HG03575 (cell line): Measurements from ENCODE around the gene TXNRD1.
"Not testable (repeated sequence)": the region's sequence is repeated elsewhere in the genome, so short reads cannot be mapped to it uniquely, and the experiment has no call there.

Source experiments
- ATAC-seq: cut with Tn5 transposase; IDR thresholded peaks from one replicate; pipeline ENCODE4 v1.9.1; 2021; ENCODE audit not compliant: unreplicated experiment, insufficient number of reproducible peaks, low FRiP score; ENCODE audit errors: extremely low read depth

The TXNRD1 gene

DNA sequence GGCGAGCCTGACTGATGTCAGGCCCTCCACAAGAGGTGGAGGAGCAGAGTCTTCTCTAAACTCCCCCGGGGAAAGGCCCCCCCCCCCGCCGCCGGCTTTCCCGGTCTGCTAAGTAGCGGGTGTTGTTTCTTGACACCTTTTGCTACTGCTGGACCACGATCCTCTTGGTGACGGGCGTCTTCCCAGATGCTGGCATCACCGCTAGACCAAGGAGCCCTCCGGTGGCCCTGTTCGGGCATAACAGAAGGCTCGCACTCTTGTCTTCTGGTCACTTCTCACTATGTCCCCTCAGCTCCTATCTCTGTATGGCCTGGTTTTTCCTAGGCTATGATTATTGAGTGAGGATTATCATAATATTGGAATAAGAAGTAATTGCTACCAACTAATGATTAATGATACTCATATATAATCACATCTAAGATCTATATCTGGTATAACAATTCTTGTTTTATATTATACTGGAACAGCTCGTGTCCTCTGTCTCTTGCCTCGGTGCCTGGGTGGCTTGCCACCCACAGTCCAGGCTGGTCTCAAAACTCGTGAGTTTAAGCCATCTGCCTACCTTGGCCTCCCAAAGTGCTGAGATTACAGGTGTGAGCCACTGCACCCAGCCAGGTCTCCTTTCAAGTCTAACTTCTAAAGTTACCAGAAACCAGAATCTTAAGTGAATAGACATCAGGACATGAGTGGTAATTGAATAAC, 78.7 kb downstream of the TXNRD1 start:
- not testable (repeated sequence) for ATAC-seq

DNA sequence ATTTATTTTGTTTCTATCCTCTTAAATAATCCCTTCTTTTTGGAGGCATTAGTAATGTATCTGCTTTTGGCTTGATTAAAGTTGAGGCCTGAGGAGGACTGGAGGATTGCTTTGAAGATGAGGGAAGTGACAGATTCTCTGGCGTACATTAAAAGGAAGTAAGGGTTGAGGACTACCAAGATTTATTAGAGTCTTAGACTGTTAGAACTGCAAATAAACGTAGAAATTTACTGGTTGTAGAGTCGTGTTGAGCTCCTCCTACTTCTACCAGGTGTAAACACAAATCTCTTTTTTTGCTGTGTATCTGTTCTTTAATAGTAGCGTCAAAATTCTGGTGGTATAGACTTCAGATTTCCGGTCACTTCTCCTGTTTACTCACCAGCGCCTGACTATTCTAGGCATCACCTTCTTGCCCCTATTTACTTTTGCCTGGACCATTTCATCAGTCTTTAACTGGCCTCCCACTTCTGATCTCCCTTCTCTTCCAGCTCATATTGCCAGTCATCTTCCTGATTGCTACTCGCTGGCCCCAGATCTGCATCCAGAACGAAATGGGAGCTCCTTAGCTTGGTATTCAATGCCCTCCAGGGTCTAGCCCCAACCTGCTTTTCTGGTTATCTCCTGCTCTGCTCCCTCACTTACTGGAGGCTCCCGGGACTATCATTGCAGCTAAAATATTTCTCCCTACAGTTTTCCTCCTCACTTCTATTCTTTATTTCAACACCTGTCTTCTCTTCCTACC, 79.5 kb downstream of the TXNRD1 start:
- no peak for ATAC-seq

DNA sequence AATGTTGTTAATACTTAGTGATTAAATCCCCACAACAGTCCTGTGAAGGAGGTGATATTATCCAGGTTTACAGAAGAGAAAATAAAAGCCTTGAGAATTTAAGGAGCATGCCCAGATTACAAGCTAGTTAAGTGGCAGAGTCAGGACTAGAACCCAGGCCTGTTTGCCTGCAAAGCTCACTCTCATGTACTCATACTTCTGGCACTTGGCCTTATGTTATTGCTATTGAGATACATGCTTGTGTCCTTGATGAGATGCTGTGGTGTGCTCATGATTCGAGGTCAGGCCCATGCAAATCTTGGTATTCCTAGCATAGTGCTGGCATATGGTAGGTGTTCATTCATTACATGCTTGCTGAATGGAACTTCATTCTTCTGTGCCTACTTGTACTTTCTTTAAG, 80.4 kb downstream of the TXNRD1 start:
- no peak for ATAC-seq

DNA sequence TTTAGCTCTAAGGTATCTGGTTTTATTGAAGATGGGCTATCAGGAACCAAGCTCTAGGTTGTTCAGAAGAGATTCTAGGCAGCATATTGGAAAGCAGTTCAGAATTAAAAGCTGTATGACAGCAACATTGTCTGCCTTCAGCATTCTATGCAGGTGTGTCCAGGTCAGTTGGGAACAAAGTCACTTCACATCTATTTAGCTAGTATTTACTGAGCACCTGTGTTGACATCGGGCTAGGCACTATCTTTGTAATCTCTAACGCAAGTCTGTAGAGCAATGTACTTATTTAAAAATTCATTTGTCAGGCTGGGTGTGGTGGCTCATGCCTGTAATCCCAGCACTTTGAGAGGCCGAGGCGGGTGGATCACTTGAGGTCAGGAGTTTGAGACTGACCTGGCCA, 81.1 kb downstream of the TXNRD1 start:
- no peak for ATAC-seq

DNA sequence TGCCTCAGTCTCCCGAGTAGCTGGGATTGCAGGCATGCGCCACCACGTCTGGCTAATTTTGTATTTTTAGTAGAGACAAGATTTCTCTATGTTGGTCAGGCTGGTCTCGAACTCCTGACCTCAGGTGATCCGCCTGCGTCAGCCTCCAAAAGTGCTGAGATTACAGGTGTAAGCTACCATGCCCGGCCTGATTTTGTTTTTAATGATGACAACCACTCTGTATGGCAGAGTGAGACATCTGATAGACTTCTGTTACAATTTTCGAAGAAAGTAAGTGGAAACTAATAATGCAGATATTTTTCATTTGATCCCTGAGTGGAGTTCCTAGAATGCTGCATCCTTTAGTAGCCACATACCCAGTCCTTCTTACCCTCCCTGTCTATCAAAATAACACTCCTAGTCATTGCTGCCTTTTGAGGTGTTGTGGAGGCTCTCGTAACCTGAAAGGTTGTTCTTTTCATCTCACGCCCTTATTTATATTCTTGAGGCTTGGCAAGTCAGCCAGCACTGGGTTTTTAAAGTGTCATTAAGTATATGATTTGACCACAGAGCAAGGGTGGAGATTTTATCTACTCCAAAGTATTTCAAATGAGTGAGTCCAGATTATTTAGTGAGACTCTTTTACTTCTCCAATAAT, 82.0 kb downstream of the TXNRD1 start:
- ATAC-seq = no peak

DNA sequence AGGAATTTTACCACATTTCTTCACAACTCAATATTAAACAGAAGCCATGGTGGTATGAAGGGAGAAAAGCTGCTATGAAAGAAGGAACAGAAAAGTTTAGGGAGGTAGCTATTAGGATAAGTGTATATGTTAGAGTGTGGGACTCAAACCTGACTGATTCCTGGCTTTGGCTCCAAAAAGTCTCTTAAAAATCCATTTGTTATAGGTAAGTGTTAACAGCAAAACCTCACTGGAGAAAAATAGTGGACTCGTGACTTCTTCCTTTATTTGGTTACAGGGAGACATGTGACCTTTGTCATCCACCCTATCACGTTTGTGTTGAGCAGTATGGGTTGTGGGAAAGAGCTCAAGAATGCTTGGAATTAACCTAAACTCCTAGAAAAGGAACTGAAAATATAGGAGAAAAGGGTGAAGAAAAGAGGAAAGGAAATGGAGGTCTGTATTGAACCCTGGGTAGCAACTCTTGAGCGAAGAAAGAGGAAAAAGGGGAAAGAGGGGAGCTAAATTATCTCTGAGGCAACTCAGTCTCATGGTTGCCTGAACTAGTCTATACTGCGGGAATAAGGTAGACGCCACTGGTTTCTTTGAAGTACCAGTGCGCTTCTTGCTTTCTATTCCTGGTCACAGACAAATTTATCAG, 84.4 kb downstream of the TXNRD1 start:
- no peak for ATAC-seq

DNA sequence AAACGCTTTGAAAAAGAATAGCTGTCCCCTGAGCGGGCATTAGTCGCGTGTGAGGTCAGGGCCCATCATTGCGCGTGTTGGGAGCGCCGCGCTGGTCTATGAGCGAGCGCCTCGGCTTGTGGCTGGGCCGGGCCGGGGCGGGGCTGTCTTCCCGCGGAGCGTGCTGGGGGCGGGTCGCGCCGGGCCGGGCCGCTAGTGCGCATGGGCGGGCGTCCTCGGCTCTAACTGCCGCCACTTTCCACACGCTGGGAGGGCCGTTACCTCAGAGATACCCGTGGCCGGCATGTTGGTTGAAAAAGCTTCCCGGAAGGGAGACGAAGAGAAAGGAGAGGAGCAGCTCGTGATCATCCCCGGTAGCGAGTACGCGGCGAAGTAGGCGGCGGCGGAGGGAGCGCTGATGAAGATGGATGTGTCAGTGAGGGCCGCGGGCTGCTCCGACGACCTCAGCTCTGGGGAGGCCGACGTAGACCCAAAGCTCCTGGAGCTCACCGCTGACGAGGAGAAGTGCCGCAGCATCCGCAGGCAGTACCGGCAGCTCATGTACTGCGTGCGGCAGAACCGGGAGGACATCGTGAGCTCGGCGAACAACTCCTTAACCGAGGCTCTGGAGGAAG, 88.1 kb downstream of the TXNRD1 start, which contains the start of gene EID3:
TSS of gene EID3 (plus strand) at position 202 of the 614 bp plus-strand sequence. CDS start at position 398, 196 bp downstream.
- ATAC-seq = no peak

DNA sequence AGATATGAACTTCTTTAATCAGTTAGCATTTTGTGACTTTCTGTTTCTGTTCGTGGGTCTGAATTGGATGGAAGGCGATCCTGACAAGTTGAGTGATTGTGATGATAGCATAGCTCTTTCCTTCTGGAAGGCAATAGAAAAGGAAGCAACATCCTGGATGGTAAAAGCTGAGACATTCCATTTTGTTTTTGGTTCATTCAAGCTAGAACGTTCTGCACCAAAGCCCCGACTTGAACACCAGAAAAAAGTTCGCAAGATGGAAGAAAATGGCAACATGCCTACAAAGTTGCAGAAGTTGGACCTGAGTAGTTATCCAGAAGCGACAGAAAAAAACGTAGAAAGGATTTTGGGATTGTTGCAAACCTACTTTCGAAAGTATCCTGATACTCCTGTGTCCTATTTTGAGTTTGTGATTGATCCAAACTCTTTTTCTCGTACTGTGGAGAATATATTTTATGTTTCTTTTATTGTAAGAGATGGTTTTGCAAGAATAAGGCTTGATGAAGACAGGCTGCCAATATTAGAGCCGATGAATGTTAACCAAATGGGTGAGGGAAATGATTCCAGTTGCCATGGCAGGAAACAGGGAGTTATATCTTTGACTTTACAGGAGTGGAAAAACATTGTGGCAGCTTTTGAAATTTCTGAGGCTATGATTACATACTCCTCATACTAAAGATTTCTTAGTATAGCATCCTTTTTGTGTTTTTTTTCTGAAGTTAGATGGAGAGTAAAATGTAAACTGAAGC, 88.9 kb downstream of the TXNRD1 start:
- ATAC-seq = no peak

DNA sequence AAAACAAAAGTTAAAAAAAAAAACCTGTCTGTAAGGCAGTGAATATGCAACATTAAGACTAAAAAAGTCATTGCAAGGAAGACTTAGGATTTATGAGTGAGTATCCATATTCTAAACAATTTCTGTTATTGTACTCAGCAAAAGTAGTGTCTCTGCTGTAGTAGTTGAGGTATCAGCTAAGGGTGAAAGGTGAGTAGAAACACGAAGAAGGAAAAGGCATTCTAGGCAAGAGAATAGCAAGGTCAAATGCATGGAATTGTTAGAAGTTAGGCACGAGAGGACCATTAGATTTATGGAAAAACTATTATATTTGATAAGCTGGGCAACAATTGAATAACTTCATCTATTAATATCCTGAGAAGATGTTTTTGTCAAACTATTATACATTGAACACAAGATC, 89.8 kb downstream of the TXNRD1 start:
- ATAC-seq = no peak

DNA sequence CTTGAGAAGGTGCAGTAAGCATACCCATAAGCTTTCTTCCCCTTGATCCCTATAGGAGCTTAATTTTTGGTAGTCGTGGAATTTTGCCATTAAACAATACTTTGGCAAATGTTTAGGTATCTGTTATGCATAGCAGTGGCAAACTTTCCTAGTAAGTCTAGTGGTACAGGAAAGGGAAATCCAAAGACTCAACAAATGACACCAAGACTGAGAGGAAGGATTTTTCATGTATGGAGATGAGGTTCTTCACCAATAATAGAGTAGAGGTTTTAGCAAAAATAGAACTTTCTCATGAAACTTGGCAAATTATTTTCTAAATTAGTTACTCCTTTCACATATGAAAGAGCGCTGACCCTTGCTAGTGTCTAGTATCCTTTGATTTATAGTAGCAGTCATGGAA, 90.8 kb downstream of the TXNRD1 start:
- ATAC-seq = no peak

DNA sequence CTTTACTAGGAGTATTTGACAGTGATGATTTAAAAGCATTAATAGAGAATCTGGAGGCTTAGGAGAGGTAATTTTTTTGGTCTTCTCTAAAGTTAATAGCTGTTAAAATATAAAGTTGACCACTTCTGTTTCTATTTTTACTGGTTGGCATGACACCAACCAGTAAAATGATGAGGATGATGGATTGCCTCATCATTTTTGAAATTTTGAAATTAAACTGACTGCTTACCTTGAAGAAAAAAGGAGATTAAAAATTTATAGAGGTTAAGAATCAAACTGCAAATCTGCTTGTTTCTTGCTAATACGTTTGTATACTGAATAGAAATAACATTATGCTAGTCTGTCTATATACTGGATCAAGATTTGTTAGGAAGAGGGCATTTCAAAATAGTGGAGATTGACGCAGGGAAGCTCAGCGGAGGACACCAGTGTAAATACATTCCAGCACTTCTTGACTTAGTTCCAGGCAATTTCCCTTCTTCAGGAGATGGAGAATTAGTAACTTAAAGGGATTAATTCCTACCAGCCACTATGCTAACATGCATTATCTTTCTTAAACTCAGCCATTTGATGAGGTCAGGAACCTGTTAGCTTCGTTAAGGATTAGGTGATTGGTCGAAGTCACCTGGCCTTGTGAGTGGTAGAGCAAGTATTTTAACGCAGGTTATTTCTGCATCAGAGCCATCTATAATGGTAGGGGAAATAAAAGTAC, 91.5 kb downstream of the TXNRD1 start:
- ATAC-seq = no peak

DNA sequence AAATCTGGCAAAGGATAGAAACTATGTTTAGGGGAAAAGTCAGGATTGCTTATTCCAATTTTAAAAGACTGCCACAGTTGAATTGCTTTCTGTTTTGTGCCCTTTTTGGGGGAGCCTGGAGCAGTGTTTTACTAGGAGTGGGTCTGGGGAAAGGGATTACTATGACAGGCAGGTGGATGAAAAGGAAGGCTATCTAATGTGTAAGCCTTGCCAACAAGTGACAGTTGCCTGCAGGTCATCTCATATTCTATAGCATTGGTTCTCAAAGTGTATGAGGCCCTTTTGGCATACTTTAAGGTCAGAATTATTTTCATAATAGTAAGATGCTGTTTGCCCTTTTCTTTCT, 92.0 kb downstream of the TXNRD1 start:
- no peak for ATAC-seq

DNA sequence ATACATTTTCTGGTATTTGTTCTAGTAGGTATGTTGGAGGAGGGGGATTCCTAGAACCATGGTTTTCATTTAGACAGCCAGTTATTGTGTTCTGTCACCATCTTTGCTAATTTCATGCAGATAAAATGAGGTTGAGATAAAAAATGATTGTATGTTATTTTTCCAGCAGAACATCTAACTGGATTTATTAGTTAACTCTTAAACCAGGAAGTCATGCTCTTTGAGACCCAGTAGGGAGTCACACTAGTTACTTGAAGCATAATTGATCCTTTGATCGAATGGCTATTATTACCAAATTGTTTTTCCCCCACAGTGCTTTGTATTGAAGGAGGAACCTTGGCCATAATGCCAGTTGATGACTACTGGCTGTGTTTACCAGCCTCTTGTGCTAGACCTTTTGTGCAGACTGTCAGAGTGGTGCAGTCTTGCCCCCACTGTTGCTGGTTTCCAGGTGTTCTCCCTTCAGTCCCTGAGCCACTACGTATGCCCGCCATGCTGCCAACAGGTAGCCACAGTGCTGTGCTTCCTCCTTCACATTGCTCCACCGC, 93.9 kb downstream of the TXNRD1 start:
- no peak for ATAC-seq

DNA sequence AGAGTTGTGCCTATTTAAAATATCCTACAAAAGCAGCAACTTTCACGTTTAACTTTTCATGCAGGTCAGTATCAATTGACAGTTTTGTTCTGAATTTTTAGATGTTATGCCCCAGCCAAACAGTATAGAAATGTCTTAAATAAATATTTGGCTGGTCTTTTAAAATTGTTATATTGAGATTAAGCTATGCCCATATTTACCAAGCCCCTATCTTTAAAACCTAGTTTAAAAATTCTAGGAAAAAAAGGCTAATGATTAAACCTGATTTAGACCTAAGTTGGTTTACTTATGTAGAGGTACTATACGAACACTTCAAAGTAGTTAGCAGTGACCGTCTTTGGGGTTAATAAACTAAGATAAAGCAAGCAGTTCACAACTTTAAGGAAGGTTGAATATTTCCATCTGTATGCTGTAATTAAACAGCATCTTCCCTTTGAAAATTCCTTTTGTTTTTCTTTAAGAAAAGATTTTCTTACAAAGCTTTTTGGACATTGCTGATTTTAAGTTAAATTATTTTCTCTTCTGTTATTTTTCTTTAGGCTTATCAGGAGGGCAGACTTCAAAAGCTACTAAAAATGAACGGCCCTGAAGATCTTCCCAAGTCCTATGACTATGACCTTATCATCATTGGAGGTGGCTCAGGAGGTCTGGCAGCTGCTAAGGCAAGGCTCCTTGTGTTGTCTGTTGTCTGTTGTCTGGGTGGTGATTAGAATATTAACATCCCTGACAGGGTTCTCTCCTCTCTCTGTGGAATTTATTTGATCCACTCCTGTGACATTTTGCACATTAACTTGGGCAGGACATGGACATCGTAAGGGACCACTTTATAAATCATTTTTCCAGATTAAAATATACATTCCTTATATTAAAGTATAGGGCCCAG, 95.4 kb downstream of the TXNRD1 start:
- no peak for ATAC-seq

DNA sequence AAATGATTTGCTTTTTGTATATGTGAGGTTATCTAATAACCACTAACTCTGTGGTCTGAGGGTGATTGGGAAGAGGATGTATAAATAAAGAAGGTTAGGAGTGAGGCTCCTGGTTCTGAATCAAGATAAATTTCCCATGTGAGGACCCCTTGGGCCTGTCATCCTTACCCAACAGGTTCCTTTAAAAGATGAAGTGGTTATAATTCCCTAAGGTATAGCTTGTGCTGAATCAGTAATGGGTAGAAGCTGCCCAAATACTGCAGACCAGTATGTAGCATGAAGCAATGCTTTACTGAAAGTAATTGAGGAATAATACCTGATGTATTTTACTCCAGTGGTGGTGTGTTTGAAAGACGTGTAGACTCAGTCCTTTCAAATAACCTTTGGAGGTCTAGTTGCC, 96.6 kb downstream of the TXNRD1 start:
- no peak for ATAC-seq

DNA sequence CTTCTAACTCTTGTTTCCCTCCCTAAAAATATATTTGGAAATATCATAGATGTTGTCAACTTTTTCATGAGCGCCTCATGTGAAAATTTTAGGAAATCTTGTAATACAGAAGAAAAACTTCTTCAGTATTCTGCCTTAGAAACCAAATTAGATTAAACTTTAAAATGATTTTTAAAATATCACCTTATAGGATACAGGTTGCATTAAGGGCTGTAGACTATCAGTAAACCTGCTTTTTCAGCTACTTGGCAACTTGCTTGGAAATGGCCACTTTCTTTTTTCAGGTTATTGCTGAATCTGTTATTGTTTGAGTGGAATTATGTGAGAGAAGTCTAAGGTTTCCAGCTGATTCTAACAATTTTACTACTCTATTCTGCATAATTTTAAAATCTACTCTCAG, 97.1 kb downstream of the TXNRD1 start:
- ATAC-seq = no peak
